Hippocampal formation (tissue), 2 donors: Measurements from ENCODE around the gene BCL2L12.

ENCODE experiments used
- DNase-seq, 2 donors: peaks; one replicate each; lab custom pipeline; 2025; lab: John Stamatoyannopoulos, UW

The BCL2L12 gene

DNA sequence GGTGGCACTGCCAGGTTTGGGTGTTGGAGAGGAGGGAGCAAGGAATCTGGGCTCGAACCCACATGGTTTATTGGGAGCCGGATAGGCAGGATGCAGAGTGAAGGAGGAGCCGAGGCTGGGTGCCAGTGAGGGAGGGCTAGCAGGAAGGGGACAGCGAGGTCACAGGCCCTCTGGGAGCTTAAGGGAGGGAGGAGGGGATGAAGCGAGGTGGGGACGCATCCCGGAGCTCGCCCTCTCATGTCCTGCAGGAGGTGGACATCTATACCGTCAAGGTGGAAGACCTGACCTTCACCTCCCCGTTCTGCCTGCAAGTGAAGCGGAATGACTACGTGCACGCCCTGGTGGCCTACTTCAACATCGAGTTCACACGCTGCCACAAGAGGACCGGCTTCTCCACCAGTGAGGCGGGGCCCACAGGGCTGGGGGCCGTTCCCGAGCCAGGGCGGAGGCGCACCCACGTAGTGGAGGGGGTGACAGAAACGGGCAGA is 20.2 kb downstream of the BCL2L12 start:
- DNase-seq: no peak

DNA sequence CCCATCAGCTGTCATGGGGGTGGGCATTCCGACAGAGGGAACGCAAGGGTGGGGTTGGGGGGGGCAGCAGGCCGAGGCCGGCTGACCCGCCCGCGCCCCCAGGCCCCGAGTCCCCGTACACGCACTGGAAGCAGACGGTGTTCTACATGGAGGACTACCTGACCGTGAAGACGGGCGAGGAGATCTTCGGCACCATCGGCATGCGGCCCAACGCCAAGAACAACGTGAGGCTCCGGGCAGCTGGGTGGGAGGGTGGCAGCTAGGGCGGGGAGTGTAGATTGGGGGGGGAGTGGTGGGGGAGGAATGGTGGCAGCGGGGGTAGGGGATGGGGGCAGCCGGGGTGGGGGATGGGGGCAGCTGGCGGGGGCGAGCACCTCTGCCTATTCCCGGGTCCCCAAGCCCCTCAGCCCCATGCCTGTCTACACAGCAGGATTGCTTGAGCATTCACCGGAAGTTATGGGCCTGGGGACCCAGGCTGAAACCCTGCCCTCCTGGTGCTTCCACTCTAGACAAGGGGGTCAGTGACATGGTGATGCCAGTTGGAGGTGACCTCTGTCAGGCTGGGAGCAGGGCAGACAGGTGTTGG is 20.9 kb downstream of the BCL2L12 start:
- DNase-seq: no peak

DNA sequence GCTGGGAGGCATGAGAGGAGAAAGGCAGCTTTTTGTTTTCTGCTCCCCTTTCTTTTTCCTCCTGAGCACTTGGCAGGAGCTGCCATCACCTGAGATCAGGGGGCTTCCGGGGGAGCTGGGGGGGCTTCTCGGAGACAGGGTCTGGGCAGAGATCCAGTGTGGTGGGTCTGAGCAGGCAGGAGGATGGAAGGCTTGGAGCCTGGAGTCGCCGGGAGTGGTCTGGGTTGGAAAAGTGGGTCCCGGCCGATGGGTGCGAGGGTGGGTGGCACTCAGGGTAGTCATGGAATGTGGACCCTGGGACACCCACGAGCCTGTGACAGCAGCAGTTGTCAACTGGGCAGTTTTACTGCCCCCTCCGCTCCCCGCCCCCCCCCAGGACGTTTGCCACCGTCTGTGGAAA is 21.4 kb downstream of the BCL2L12 start:
- DNase-seq: no peak

DNA sequence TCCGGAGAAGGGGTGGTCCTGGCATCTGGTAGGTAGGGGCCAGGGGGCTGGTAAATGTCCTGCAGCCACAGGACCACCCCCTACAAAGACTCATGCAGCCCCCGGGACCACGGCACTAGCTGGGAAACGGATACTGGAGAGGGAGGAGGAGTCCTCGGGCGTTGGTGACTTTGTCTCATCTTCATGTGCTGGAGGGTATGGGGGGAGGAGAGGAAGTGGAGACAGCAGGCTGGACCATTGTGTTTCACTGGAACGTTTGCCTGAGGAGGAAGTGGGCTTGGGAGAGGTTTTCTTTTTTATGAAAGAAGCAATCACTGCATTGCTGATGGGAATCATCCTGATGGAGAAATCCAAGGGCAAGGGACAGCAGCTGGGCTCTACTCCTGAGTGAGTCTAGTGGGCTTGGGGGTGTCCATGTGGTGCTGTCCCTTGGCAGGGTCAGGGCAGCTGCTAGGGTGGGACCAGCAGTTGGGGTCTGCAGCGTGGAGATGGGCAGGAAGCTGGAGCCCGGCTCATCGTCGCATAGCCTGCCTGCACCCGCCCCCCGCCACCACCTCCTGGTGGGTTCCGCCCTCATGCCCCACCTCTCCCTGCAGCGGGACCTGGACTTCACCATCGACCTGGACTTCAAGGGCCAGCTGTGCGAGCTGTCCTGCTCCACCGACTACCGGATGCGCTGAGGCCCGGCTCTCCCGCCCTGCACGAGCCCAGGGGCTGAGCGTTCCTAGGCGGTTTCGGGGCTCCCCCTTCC is 22.0 kb downstream of the BCL2L12 start:
- DNase-seq: no peak

GRCh38 chr19:49688531-49689132 is 22.9 kb downstream of the BCL2L12 start:
- no peak for DNase-seq

DNA sequence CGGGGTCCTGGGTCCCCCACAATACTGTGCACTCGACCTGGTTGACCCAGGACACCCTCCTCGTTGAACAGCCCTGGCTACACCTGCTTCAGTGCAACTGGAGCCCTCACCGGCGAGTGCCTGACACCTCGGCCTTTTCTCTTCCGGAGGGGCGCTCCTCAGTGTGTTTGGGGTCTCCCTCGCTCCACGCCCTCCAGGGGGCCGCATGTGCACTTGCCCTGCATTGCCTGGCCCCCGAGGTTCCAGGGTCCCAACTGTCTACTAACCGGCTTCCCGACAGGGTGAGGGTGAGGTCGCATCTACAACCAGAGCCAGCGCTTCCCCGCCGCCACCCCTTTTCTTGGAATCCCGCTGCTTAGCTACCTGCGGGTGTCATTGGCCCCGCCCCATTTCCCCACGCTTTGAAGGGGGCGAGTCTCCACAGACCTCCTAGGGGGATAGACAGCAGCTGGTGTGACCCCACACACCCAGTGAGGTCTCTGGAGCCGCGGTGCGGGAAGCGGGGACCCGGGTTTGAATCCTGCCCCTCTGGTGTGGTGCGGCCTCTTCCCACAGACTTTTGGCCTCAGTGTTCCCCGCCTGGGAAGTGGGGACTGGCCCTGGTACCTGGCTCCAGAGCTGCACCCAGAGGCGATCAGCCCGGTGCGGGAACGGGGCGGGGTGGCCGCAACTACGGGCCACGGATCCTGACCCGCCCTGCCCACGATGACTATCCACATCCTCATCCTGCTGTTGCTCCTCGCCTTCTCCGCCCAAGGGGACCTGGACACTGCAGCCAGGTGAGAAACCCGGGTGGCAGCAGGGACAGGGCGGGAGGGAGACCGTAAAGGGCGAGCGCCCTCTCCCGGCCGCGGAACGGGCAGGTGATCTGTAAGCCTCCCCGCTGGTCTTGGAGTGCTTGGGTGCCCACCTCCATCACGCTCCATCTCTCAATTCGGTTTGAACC is 23.7 kb downstream of the BCL2L12 start, which contains the start of gene ADM5:
Gene ADM5 (plus strand): TSS at position 462 of the 946 bp plus-strand sequence. CDS start 244 bp downstream, at position 706.
- DNase-seq: peak in 1 of 2 donors; percentile 1

DNA sequence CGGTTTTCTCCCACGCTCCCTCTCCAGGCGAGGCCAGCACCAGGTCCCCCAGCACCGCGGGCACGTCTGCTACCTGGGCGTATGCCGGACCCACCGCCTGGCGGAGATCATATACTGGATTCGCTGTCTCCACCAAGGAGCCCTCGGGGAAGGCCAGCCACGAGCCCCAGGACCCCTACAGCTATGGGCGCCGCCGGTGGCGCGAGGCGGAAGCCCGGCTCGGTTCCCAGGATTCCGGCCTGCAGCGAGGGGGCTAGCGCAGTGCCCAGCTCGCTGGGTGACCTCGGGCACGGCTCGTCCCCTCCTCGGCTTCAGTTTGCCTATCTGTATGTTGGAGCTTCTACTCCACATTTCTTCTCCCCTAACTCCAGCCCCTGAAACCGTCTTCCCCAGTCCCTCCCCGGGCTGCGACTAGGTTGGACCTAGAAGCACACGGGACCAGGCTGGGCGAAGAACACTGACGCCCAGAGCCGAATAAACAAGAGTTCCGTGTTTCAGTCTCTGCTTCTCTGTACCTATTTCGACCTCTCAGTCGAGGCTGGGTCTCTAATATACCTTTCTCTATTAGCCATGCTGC is 24.4 kb downstream of the BCL2L12 start:
- peak in 1 of 2 donors; percentile 17 for DNase-seq

DNA sequence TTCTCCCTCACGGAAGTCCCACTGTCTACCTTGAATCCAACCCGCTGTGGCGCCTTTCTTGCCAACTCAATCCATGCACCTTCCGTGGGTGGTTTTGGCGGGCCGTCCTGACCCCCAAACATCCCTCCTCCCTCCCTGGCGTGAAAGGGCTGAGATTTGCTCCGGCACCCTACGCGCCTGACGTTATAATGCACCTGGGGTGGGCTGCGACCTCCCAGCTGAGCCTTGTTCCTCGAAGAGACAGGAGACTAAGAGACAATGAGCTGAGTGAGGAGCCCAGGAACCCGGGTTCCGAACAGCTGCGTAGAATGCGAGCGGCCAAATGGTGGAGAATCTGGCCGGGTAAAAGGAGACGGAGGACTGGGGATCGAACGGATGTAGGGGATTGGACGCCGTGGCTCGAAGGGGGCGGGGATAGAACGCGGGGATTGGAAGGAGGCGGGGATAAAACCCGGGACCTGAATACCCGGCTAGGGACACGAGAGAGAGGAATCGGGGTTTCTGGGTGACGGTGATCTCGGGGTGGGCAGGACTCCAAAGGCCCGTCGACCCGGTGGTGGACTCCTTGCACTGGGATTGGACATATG is 25.0 kb downstream of the BCL2L12 start, which contains the start of gene CPT1C:
Gene CPT1C (plus strand): TSS at position 461 of the 587 bp plus-strand sequence. CDS start 1,137 bp downstream, outside the sequence.
- peak; percentile 83 to 87 for DNase-seq

DNA sequence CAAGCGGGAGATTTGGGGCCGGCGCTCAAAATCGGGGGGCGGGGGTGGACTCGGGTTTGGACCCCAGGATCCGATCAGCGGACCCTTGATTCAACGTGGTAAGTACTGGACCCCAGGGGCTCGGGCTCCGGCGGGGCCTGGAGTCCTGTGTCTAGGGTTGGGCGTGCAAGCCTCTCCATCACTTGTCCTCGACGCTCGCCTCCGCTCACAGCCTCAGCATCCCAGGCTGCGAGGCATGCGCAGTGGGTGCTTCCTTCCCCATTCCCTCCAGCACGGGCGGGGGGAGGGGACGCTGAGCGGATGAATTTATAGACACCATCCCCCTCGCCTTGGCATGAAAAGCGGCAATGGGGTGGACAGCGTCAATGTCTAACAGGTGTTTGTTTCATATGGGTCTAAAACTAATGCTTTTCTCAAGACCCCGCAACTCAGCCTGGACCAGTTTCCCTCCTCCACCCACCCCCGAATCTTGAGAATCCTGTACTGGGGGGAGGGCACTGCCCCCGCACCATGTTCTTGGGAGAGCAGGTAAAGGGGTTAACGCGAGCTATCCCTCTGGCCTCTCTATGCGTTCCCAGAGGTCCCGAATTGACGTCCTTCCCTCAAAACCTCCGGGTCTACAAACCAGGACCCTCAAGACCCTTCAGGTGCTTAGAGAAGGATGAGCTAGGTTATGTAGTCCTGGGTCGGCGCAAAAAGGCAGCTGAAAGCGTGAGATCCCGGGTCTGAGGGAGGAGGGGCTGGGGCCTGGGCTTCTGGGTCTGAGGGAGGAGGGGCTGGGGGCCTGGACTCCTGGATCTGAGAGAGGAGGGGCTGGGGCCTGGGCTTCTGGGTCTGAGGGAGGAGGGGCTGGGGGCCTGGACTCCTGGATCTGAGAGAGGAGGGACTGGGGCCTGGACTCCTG is 25.8 kb downstream of the BCL2L12 start:
- peak; percentile 29 to 60 for DNase-seq

DNA sequence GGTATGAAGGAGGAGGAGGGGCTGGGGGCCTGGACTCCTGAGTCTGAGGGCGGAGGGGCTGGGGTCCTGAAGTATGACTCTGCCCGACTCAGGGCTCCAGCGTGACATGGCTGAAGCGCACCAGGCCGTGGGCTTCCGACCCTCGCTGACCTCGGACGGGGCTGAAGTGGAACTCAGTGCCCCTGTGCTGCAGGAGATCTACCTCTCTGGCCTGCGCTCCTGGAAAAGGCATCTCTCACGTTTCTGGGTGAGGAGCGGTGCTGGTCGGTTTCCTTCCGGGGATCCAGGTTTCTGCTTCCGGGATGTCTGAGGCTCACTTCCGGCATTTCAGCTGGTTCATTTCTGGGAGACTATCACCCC is 26.4 kb downstream of the BCL2L12 start:
- peak in 1 of 2 donors; percentile 4 for DNase-seq

- no peak for DNase-seq
Observed at GRCh38 chr19:49696115-49696514, 30.4 kb downstream of the BCL2L12 start.

DNA sequence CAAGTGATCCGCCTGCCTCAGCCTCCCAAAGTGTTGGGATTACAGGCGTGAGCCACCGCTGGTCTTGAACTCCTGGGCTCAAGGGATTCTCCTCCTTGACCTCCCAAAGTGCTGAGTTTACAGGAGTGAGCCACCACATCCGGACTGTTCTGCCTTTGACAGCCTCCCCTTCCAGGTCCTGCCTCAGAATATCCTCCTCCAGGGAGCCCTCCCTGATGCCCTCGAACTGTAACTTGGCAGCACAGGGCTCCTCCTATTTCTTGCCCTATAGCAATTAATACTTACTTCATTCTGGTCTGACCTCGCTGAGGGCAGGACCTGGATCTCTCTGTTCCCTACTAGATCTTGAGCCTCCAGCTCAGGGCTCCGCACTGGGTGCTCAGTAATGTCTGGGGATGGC is 31.1 kb downstream of the BCL2L12 start:
- DNase-seq: no peak

DNA sequence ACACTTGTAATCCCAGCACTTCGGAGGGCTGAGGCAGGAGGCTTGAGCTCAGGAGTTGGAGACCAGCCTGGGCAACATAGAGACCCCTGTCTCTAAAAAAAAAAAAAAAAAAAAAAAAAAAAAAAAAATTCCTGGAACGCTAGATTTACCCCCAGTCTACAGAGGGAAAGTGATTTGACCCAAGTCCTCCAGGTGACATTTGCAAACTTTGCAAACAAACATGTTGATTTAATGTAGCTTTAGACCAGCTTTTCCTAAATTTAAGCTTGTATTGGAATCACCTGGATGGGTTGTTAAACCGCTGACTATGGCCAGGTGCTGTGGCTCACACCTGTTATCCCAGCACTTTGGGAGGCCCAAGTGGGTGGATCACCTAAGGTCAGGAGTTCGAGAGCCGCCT is 33.6 kb downstream of the BCL2L12 start:
- DNase-seq: no peak

DNA sequence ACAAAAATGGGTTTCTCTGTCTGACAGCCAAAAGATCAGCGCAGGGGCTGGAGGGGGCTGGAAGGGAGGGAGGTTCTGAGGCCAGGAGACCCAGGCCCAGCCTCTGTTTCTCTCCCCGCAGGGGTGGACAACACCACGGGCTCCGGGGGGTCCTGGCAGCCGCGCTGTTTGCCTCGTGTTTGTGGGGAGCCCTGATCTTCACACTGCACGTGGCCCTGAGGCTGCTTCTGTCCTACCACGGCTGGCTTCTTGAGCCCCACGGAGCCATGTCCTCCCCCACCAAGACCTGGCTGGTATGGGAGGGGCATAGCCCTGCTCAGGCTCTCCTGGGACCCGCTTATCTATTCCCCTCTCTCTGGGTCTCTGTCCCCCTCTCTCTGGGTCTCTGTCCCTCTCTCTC is 34.8 kb downstream of the BCL2L12 start:
- DNase-seq: no peak

DNA sequence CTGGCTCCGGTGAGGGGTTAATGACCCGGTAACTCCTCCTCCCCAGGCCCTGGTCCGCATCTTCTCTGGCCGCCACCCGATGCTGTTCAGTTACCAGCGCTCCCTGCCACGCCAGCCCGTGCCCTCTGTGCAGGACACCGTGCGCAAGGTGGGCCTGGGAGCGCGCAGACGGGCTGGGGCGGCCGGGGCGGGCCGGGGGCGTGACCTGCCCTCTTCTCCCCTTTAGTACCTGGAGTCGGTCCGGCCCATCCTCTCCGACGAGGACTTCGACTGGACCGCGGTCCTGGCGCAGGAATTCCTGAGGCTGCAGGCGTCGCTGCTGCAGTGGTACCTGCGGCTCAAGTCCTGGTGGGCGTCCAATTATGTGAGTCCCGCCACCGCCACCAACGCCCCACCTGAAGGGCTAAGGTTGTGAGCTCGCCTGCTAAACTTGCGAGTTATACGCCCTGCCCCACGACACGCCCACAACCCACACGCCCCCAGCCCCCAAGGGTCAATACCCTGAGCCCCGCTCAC is 35.6 kb downstream of the BCL2L12 start:
- DNase-seq: no peak

- DNase-seq: no peak
Observed at GRCh38 chr19:49704888-49705642, 39.3 kb downstream of the BCL2L12 start.

GRCh38 chr19:49705919-49706318 is 40.2 kb downstream of the BCL2L12 start:
- DNase-seq: no peak

GRCh38 chr19:49710372-49710951 is 44.7 kb downstream of the BCL2L12 start:
- DNase-seq: no peak
